HepG2 (cell line): ENCODE data around the gene CMTM3. TPM values are rescaled to one million over a fixed set of nuclear protein-coding genes. Genes with fewer than 3 reads are reported as not detected.

Experiments
- CHCHD3 ChIP-seq: sonication (generic); formaldehyde crosslinking; IDR thresholded peaks from 2 replicates; pipeline ENCODE4 v1.8.0; 2022; ENCODE audit warnings: mild to moderate bottlenecking, missing genetic modification reagents, moderate library complexity
- ETV5 ChIP-seq: IDR thresholded peaks from 2 replicates; pipeline ENCODE4 v1.6.1; 2018; ENCODE audit warnings: missing biosample characterization, missing genetic modification reagents, inconsistent platforms, borderline replicate concordance
- FOSL2 ChIP-seq: sonication (generic); formaldehyde crosslinking; IDR thresholded peaks from 2 replicates; pipeline ENCODE4 v1.4.0; 2020; ENCODE audit warnings: missing genetic modification reagents
- JUND ChIP-seq: sonication (generic); formaldehyde crosslinking; IDR thresholded peaks from 2 replicates; pipeline ENCODE4 v1.8.0; 2022; ENCODE audit warnings: mild to moderate bottlenecking, missing genetic modification reagents
- PRMT3 ChIP-seq: sonication (generic); formaldehyde crosslinking; IDR thresholded peaks from 2 replicates; pipeline ENCODE4 v1.8.1; 2022; ENCODE audit warnings: low read depth, mild to moderate bottlenecking, moderate library complexity, missing genetic modification reagents, borderline replicate concordance
- RAD51 ChIP-seq: fragments of 450-650 bp; IDR thresholded peaks from 2 replicates; pipeline ENCODE4 v1.6.1; 2016; ENCODE audit warnings: borderline replicate concordance
- ZFP36 ChIP-seq: fragments of 150-350 bp; IDR thresholded peaks from 2 replicates; pipeline ENCODE4 v1.6.1; 2018; ENCODE audit warnings: borderline replicate concordance, low read length, low read depth; ENCODE audit not compliant: partially characterized antibody
- polyA plus RNA-seq, 8 experiments: library from polyadenylated mRNA; depleted of rRNA in 3 of 8; stranded (reverse) in 7 of 8; unstranded in 1 of 8; fragments of >200 nt; fragmentation: Illumina TruSeq in 4 of 8; extraction: Trizol in 4 of 8; gene quantifications; 2 replicates each; pipeline versions ENCODE4 v1.2.1 to v1.2.3, GENCODE V29; 2011 to 2016; ENCODE audit warnings: low read depth in 4 of 8, missing spikeins in 1 of 8, mixed read lengths in 1 of 8; ENCODE audit not compliant: insufficient read depth in 1 of 8
- total RNA-seq, 5 experiments: library from RNA; depleted of rRNA; stranded (reverse); fragments of >200 nt; fragmentation: Illumina TruSeq; extraction: Trizol; gene quantifications; 2 replicates each; pipeline ENCODE4 v1.2.3, GENCODE V29; 2016; ENCODE audit warnings: low read depth in 1 of 5
- TF ChIP-seq, protein P1 (sequence below): sonication (generic); formaldehyde crosslinking; IDR thresholded peaks from 2 replicates; pipeline ENCODE4 v1.9.0; 2021; ENCODE audit warnings: mild to moderate bottlenecking, missing genetic modification reagents
- TF ChIP-seq, protein P2 (sequence below): sonication (generic); formaldehyde crosslinking; IDR thresholded peaks from 2 replicates; pipeline ENCODE4 v1.5.0; 2020; ENCODE audit warnings: mild to moderate bottlenecking, missing genetic modification reagents
- TF ChIP-seq, protein P3 (sequence below): sonication (generic); formaldehyde crosslinking; IDR thresholded peaks from 2 replicates; pipeline ENCODE4 v1.4.0; 2020; ENCODE audit warnings: missing genetic modification reagents
- TF ChIP-seq, protein P4 (sequence below): IDR thresholded peaks from 2 replicates; pipeline ENCODE4 v1.6.1; 2016; ENCODE audit warnings: low read depth, missing genetic modification reagents, missing compliant biosample characterization

The CMTM3 gene
- total and polyA plus RNA-seq, 2 of the 13 experiments (the other 11 are each of a cell fraction or from before 2014, with no cell fraction given) = 29.2 to 48.7 TPM

DNA sequence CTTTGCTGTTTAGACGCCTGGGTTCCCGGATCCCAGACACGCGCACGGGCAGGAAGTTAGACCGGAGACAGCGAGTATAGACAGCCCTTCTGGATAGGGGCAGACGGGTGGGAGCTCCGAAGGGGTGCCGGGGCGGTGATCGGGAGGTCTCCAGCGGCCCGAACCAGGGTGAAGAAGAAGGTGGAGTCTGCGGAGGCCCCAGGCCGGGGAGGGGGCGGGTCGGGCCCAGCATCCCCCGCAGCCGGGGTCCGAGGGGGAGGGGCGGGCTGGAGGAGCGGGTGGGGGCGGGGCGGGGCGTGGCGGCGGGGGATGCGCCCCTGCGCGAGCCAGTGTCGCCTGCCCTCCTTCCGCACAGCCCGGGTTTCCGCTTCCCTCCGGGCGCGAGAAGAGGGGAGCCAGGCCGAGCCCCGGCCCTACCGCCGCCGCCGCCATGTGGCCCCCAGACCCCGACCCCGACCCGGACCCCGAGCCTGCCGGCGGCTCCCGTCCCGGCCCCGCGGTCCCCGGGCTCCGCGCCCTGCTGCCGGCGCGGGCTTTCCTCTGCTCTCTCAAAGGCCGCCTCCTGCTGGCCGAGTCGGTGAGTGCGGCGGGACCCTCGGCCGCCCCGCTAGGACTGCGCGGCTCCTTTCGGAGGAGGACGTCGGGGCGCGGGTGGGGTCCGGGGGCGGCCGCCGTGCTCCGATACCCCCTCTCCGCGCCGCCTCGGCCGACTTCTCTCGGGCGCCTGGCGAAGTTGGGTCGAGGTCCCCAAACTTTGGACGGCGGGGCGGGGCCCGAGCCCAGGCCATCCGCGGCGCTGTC is at the start of gene CMTM3 (continued):
- TF ChIP-seq, protein P1, sequence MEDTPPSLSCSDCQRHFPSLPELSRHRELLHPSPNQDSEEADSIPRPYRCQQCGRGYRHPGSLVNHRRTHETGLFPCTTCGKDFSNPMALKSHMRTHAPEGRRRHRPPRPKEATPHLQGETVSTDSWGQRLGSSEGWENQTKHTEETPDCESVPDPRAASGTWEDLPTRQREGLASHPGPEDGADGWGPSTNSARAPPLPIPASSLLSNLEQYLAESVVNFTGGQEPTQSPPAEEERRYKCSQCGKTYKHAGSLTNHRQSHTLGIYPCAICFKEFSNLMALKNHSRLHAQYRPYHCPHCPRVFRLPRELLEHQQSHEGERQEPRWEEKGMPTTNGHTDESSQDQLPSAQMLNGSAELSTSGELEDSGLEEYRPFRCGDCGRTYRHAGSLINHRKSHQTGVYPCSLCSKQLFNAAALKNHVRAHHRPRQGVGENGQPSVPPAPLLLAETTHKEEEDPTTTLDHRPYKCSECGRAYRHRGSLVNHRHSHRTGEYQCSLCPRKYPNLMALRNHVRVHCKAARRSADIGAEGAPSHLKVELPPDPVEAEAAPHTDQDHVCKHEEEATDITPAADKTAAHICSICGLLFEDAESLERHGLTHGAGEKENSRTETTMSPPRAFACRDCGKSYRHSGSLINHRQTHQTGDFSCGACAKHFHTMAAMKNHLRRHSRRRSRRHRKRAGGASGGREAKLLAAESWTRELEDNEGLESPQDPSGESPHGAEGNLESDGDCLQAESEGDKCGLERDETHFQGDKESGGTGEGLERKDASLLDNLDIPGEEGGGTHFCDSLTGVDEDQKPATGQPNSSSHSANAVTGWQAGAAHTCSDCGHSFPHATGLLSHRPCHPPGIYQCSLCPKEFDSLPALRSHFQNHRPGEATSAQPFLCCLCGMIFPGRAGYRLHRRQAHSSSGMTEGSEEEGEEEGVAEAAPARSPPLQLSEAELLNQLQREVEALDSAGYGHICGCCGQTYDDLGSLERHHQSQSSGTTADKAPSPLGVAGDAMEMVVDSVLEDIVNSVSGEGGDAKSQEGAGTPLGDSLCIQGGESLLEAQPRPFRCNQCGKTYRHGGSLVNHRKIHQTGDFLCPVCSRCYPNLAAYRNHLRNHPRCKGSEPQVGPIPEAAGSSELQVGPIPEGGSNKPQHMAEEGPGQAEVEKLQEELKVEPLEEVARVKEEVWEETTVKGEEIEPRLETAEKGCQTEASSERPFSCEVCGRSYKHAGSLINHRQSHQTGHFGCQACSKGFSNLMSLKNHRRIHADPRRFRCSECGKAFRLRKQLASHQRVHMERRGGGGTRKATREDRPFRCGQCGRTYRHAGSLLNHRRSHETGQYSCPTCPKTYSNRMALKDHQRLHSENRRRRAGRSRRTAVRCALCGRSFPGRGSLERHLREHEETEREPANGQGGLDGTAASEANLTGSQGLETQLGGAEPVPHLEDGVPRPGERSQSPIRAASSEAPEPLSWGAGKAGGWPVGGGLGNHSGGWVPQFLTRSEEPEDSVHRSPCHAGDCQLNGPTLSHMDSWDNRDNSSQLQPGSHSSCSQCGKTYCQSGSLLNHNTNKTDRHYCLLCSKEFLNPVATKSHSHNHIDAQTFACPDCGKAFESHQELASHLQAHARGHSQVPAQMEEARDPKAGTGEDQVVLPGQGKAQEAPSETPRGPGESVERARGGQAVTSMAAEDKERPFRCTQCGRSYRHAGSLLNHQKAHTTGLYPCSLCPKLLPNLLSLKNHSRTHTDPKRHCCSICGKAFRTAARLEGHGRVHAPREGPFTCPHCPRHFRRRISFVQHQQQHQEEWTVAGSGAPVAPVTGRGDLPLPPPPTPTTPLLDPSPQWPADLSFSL (CRISPR knock-in tag) = no peak
- TF ChIP-seq FOSL2 (CRISPR knock-in tag) = peak; percentile 31; the same call in 1 of the 2 replicates
- TF ChIP-seq, protein P2, sequence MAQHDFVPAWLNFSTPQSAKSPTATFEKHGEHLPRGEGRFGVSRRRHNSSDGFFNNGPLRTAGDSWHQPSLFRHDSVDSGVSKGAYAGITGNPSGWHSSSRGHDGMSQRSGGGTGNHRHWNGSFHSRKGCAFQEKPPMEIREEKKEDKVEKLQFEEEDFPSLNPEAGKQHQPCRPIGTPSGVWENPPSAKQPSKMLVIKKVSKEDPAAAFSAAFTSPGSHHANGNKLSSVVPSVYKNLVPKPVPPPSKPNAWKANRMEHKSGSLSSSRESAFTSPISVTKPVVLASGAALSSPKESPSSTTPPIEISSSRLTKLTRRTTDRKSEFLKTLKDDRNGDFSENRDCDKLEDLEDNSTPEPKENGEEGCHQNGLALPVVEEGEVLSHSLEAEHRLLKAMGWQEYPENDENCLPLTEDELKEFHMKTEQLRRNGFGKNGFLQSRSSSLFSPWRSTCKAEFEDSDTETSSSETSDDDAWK (CRISPR knock-in tag) = no peak
- TF ChIP-seq, protein P3, sequence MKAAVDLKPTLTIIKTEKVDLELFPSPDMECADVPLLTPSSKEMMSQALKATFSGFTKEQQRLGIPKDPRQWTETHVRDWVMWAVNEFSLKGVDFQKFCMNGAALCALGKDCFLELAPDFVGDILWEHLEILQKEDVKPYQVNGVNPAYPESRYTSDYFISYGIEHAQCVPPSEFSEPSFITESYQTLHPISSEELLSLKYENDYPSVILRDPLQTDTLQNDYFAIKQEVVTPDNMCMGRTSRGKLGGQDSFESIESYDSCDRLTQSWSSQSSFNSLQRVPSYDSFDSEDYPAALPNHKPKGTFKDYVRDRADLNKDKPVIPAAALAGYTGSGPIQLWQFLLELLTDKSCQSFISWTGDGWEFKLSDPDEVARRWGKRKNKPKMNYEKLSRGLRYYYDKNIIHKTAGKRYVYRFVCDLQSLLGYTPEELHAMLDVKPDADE (CRISPR knock-in tag) = no peak; the same call in 1 of the 2 replicates
- TF ChIP-seq PRMT3 = no peak
- no peak for TF ChIP-seq RAD51
- no peak for TF ChIP-seq ETV5
- TF ChIP-seq CHCHD3 (CRISPR knock-in tag) = no peak
- TF ChIP-seq, protein P4, sequence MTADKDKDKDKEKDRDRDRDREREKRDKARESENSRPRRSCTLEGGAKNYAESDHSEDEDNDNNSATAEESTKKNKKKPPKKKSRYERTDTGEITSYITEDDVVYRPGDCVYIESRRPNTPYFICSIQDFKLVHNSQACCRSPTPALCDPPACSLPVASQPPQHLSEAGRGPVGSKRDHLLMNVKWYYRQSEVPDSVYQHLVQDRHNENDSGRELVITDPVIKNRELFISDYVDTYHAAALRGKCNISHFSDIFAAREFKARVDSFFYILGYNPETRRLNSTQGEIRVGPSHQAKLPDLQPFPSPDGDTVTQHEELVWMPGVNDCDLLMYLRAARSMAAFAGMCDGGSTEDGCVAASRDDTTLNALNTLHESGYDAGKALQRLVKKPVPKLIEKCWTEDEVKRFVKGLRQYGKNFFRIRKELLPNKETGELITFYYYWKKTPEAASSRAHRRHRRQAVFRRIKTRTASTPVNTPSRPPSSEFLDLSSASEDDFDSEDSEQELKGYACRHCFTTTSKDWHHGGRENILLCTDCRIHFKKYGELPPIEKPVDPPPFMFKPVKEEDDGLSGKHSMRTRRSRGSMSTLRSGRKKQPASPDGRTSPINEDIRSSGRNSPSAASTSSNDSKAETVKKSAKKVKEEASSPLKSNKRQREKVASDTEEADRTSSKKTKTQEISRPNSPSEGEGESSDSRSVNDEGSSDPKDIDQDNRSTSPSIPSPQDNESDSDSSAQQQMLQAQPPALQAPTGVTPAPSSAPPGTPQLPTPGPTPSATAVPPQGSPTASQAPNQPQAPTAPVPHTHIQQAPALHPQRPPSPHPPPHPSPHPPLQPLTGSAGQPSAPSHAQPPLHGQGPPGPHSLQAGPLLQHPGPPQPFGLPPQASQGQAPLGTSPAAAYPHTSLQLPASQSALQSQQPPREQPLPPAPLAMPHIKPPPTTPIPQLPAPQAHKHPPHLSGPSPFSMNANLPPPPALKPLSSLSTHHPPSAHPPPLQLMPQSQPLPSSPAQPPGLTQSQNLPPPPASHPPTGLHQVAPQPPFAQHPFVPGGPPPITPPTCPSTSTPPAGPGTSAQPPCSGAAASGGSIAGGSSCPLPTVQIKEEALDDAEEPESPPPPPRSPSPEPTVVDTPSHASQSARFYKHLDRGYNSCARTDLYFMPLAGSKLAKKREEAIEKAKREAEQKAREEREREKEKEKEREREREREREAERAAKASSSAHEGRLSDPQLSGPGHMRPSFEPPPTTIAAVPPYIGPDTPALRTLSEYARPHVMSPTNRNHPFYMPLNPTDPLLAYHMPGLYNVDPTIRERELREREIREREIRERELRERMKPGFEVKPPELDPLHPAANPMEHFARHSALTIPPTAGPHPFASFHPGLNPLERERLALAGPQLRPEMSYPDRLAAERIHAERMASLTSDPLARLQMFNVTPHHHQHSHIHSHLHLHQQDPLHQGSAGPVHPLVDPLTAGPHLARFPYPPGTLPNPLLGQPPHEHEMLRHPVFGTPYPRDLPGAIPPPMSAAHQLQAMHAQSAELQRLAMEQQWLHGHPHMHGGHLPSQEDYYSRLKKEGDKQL (CRISPR knock-in tag) = no peak
- no peak for TF ChIP-seq ZFP36
- 0 out of 2 replicates have a peak, but pooled peaks have one; percentile 22 for TF ChIP-seq JUND (CRISPR knock-in tag)
